GM18873 (cell line): ENCODE data around the gene CYP2E1.
"Not testable (repeated sequence)": the region's sequence is repeated elsewhere in the genome, so short reads cannot be mapped to it uniquely, and the experiment has no call there.

Experiments used
- ATAC-seq: cut with Tn5 transposase; IDR thresholded peaks from one replicate; pipeline ENCODE4 v1.9.1; 2021; ENCODE audit warnings: mild to moderate bottlenecking, moderate library complexity, moderate number of reproducible peaks; ENCODE audit not compliant: unreplicated experiment, low FRiP score

CYP2E1 gene

GRCh38 chr10:133527771-133528271 is 658 bp downstream of the CYP2E1 start:
- no peak for ATAC-seq

GRCh38 chr10:133528296-133528844 is 1.2 kb downstream of the CYP2E1 start:
- ATAC-seq, result no peak

- ATAC-seq, result no peak
Measured at GRCh38 chr10:133528845-133529575, 1.8 kb downstream of the CYP2E1 start.

- ATAC-seq, result no peak
Measured at GRCh38 chr10:133529576-133529946, 2.4 kb downstream of the CYP2E1 start.

- no peak for ATAC-seq
Measured at GRCh38 chr10:133530506-133530905, 3.3 kb downstream of the CYP2E1 start.

GRCh38 chr10:133532871-133533270 is 5.7 kb downstream of the CYP2E1 start:
- no peak for ATAC-seq

GRCh38 chr10:133534417-133534816 is 7.3 kb downstream of the CYP2E1 start:
- ATAC-seq, result no peak

- no peak for ATAC-seq
Measured at GRCh38 chr10:133536198-133536597, 9.0 kb downstream of the CYP2E1 start.

GRCh38 chr10:133537546-133538545 is 10.7 kb downstream of the CYP2E1 start:
- ATAC-seq, result no peak

GRCh38 chr10:133541441-133541975 is 14.3 kb downstream of the CYP2E1 start:
- not testable (repeated sequence) for ATAC-seq

- ATAC-seq, result no peak
Measured at GRCh38 chr10:133544506-133544905, 17.3 kb downstream of the CYP2E1 start.

- no peak for ATAC-seq
Measured at GRCh38 chr10:133554600-133554999, 27.4 kb downstream of the CYP2E1 start.

- ATAC-seq, result no peak
Measured at GRCh38 chr10:133555521-133555920, 28.4 kb downstream of the CYP2E1 start.

- ATAC-seq, result no peak
Measured at GRCh38 chr10:133557381-133557780, 30.2 kb downstream of the CYP2E1 start.

- ATAC-seq, result no peak
Measured at GRCh38 chr10:133559216-133559615, 32.1 kb downstream of the CYP2E1 start.

- ATAC-seq, result no peak
Measured at GRCh38 chr10:133564816-133565215, 37.7 kb downstream of the CYP2E1 start.

GRCh38 chr10:133565441-133566294 is 38.5 kb downstream of the CYP2E1 start, which contains the start of gene SYCE1:
TSS of gene SYCE1 (minus strand) at chr10:133565583. CDS start at chr10:133565529, 54 bp downstream.
- ATAC-seq, result no peak

GRCh38 chr10:133567119-133567518 is 40.0 kb downstream of the CYP2E1 start:
- ATAC-seq, result no peak

- ATAC-seq, result no peak
Measured at GRCh38 chr10:133567609-133568286, 40.6 kb downstream of the CYP2E1 start.
